ENCODE data around the gene STRAP.

The STRAP gene

GRCh38 chr12:15856097-15856982 is 25.8 kb upstream of the STRAP start:
- peaks cover 18% of the 10 kb centered on the region for H3K27me3 ChIP-seq (ENCODE audit: insufficient read depth, low read length, poor library complexity)
- TF ChIP-seq, protein P1, sequence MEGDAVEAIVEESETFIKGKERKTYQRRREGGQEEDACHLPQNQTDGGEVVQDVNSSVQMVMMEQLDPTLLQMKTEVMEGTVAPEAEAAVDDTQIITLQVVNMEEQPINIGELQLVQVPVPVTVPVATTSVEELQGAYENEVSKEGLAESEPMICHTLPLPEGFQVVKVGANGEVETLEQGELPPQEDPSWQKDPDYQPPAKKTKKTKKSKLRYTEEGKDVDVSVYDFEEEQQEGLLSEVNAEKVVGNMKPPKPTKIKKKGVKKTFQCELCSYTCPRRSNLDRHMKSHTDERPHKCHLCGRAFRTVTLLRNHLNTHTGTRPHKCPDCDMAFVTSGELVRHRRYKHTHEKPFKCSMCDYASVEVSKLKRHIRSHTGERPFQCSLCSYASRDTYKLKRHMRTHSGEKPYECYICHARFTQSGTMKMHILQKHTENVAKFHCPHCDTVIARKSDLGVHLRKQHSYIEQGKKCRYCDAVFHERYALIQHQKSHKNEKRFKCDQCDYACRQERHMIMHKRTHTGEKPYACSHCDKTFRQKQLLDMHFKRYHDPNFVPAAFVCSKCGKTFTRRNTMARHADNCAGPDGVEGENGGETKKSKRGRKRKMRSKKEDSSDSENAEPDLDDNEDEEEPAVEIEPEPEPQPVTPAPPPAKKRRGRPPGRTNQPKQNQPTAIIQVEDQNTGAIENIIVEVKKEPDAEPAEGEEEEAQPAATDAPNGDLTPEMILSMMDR (IDR thresholded peaks at IDR 0.05; ENCODE audit: borderline replicate concordance, extremely low read depth, low read length, poor library complexity, severe bottlenecking), result peak; percentile 80
- no peak for TF ChIP-seq EZH2 (IDR thresholded peaks at IDR 0.05; ENCODE audit: borderline replicate concordance, low read depth, low read length, severe bottlenecking)
- H3K27ac ChIP-seq (ENCODE audit: low read length), result no peak overlapping the region
- H2AFZ ChIP-seq (ENCODE audit: low read depth, low read length), result no peak overlapping the region
- DNase-seq (peak; percentile 40), ATAC-seq (ENCODE audit: insufficient read depth, low read depth) (peak; percentile 78)
- H3K4me2 ChIP-seq (ENCODE audit: insufficient read depth, low read length), result no peak overlapping the region
- H3K79me2 ChIP-seq (ENCODE audit: insufficient read depth, low read length), result no peaks in the 10 kb centered on the region
- no peak overlapping the region for H3K9ac ChIP-seq (ENCODE audit: low read depth, low read length)
- no peaks in the 10 kb centered on the region for H3K4me1 ChIP-seq (ENCODE audit: insufficient read depth, low read length)
- no peak overlapping the region for H3K4me3 ChIP-seq (ENCODE audit: low read depth in 1 of 2, low read length in 2 of 2)
- H4K20me1 ChIP-seq (ENCODE audit: insufficient read depth, low read length), result no peaks in the 10 kb centered on the region
- H3K9me3 ChIP-seq (ENCODE audit: insufficient read depth, low read length, severe bottlenecking), result no peaks in the 10 kb centered on the region
- no peaks in the 10 kb centered on the region for H3K36me3 ChIP-seq (ENCODE audit: insufficient read depth, low read length)

- Histone ChIP-seq H3K4me2 (ENCODE audit: insufficient read depth, low read length) (no peak overlapping the region), H3K27ac (ENCODE audit: low read length) (no peak overlapping the region), H4K20me1 (ENCODE audit: insufficient read depth, low read length) (no peaks in the 10 kb centered on the region), H3K27me3 (ENCODE audit: insufficient read depth, low read length, poor library complexity) (peaks cover 17% of the 10 kb centered on the region), H3K79me2 (ENCODE audit: insufficient read depth, low read length) (no peaks in the 10 kb centered on the region), H3K4me1 (ENCODE audit: insufficient read depth, low read length) (no peaks in the 10 kb centered on the region), H3K9me3 (ENCODE audit: insufficient read depth, low read length, severe bottlenecking) (no peaks in the 10 kb centered on the region), H3K9ac (ENCODE audit: low read depth, low read length) (no peak overlapping the region), H3K4me3 (ENCODE audit: low read depth in 1 of 2, low read length in 2 of 2) (no peak overlapping the region), H2AFZ (ENCODE audit: low read depth, low read length) (no peak overlapping the region; the same call in 1 of the 2 replicates), H3K36me3 (ENCODE audit: insufficient read depth, low read length) (no peaks in the 10 kb centered on the region)
- TF ChIP-seq EZH2 (IDR thresholded peaks at IDR 0.05; ENCODE audit: borderline replicate concordance, low read depth, low read length, severe bottlenecking), result no peak
- TF ChIP-seq, protein P1 (IDR thresholded peaks at IDR 0.05; ENCODE audit: borderline replicate concordance, extremely low read depth, low read length, poor library complexity, severe bottlenecking), result peak; percentile 43
- DNase-seq, result no peak
- peak; percentile 47; the same call in 1 of the 3 replicates for ATAC-seq (ENCODE audit: insufficient read depth, low read depth)
Observed at GRCh38 chr12:15858353-15858752, 23.8 kb upstream of the STRAP start.

GRCh38 chr12:15859116-15859515 is 23.1 kb upstream of the STRAP start:
- Histone ChIP-seq H3K4me2 (ENCODE audit: insufficient read depth, low read length) (no peak overlapping the region), H3K36me3 (ENCODE audit: insufficient read depth, low read length) (no peaks in the 10 kb centered on the region), H3K9me3 (ENCODE audit: insufficient read depth, low read length, severe bottlenecking) (no peaks in the 10 kb centered on the region), H4K20me1 (ENCODE audit: insufficient read depth, low read length) (no peaks in the 10 kb centered on the region), H3K79me2 (ENCODE audit: insufficient read depth, low read length) (no peaks in the 10 kb centered on the region), H3K4me1 (ENCODE audit: insufficient read depth, low read length) (no peaks in the 10 kb centered on the region), H3K4me3 (ENCODE audit: low read depth in 1 of 2, low read length in 2 of 2) (no peak overlapping the region), H3K27ac (ENCODE audit: low read length) (no peak overlapping the region), H2AFZ (ENCODE audit: low read depth, low read length) (no peak overlapping the region), H3K27me3 (ENCODE audit: insufficient read depth, low read length, poor library complexity) (peaks cover 20% of the 10 kb centered on the region), H3K9ac (ENCODE audit: low read depth, low read length) (no peak overlapping the region)
- ATAC-seq (ENCODE audit: insufficient read depth, low read depth), result no peak
- DNase-seq, result no peak
- TF ChIP-seq EZH2 (IDR thresholded peaks at IDR 0.05; ENCODE audit: borderline replicate concordance, low read depth, low read length, severe bottlenecking), result no peak
- TF ChIP-seq, protein P1 (IDR thresholded peaks at IDR 0.05; ENCODE audit: borderline replicate concordance, extremely low read depth, low read length, poor library complexity, severe bottlenecking), result no peak
